Upper lobe of left lung (tissue), 6 donors: ENCODE data around the gene CHSY3. TPM values are rescaled to one million over a fixed set of nuclear protein-coding genes. Genes with fewer than 3 reads are reported as not detected.

Source experiments
- ATAC-seq, 2 donors: fragments of 200-7000 bp; cut with Tn5 transposase; one replicate each; pipeline ENCODE4 v1.9.1; 2022; ENCODE audit warnings: mild to moderate bottlenecking in 2 of 2, moderate library complexity in 2 of 2; ENCODE audit not compliant: low FRiP score in 2 of 2
- DNase-seq, 2 donors: peaks; one replicate each; pipeline ENCODE4 v3.0.0-alpha.2; 2019 to 2020
- H3K27ac ChIP-seq, 4 donors: fragments of 200-600 bp; sonication (generic); one replicate each; pipeline ENCODE4 v1.5.1; 2016 to 2019
- H3K27me3 ChIP-seq, 4 donors: fragments of 200-600 bp; sonication (generic); one replicate each; pipeline ENCODE4 v1.5.1; 2017 to 2019
- H3K36me3 ChIP-seq, 4 donors: fragments of 200-600 bp; sonication (generic); one replicate each; pipeline ENCODE4 v1.5.1; 2016 to 2019
- H3K4me1 ChIP-seq, 4 donors: fragments of 200-600 bp; sonication (generic); one replicate each; pipeline ENCODE4 v1.5.1; 2018 to 2019
- H3K4me3 ChIP-seq, 4 donors: fragments of 200-600 bp; sonication (generic); one replicate each; pipeline ENCODE4 v1.5.1; 2017 to 2019; ENCODE audit warnings: mild to moderate bottlenecking in 2 of 4, moderate library complexity in 1 of 4
- H3K9me3 ChIP-seq, 4 donors: fragments of 200-600 bp; sonication (generic); one replicate each; pipeline ENCODE4 v1.5.1; 2018 to 2019
- CTCF ChIP-seq, 6 experiments: fragments of 450-650 bp in 4 of 6; fragments of 200-600 bp in 2 of 6; sonication (generic) in 2 of 6; IDR thresholded peaks; one replicate each; pipeline ENCODE4 v1.5.1; 2016 to 2019; ENCODE audit warnings: antibody characterized with exemption in 6 of 6
- EP300 ChIP-seq, 4 donors: sonication (generic); formaldehyde crosslinking; IDR thresholded peaks; one replicate each; pipeline ENCODE4 v1.5.1; 2017; ENCODE audit warnings: antibody characterized with exemption in 4 of 4, control low read depth in 2 of 4
- POLR2A ChIP-seq, 4 donors: fragments of 450-650 bp; IDR thresholded peaks; one replicate each; pipeline ENCODE4 v1.5.1; 2016 to 2017; ENCODE audit warnings: antibody characterized with exemption in 4 of 4, mild to moderate bottlenecking in 2 of 4
- POLR2AphosphoS5 ChIP-seq, 2 donors: sonication (generic); formaldehyde crosslinking; IDR thresholded peaks; one replicate each; pipeline ENCODE4 v1.5.1; 2017; ENCODE audit warnings: antibody characterized with exemption in 2 of 2
- WGBS, 2 donors: methylation state at CpG; one replicate each; pipeline ENCODE4 v1.1.5; 2017 to 2018; 5-methylcytosine and 5-hydroxymethylcytosine counted together
- total RNA-seq, 6 donors: library from RNA; depleted of rRNA in 4 of 6; stranded (reverse); fragments of >200 nt in 4 of 6; gene quantifications; one replicate each; pipeline versions ENCODE4 v1.1.0 to v1.2.1, GENCODE V29; 2016 to 2021
- donor health status: DM: no; HTN: no; CAD: no; lungs with moderate emphysema.
- donor health status: DM: no; HTN: yes; CAD: no; lungs with severe emphysema.

CHSY3 gene
- total RNA-seq, 6 donors from 2014 or later: 3.1 to 7.5 (median 6.3) TPM

GRCh38 chr5:129938077-129938476, 33.8 kb downstream of the CHSY3 start:
- H3K27me3 ChIP-seq: no peaks in the 10 kb centered on the region
- TF ChIP-seq POLR2A (IDR thresholded peaks at IDR 0.05) (no peak), CTCF (IDR thresholded peaks at IDR 0.05) (no peak), POLR2AphosphoS5 (IDR thresholded peaks at IDR 0.05) (no peak), EP300 (IDR thresholded peaks at IDR 0.05) (no peak)
- DNase-seq (no peak), ATAC-seq (no peak)
- H3K9me3 ChIP-seq: peaks cover 0 to 19% (median 7%) of the 10 kb centered on the region in 4 donors
- no peak overlapping the region for H3K27ac ChIP-seq
- no peaks in the 10 kb centered on the region for H3K4me1 ChIP-seq
- whole genome bisulfite sequencing, 2 donors: 98 to 100% methylated on average over 1 to 3 of the region's 3 CpGs
- H3K4me3 ChIP-seq: no peak overlapping the region
- no peaks in the 10 kb centered on the region for H3K36me3 ChIP-seq

DNA sequence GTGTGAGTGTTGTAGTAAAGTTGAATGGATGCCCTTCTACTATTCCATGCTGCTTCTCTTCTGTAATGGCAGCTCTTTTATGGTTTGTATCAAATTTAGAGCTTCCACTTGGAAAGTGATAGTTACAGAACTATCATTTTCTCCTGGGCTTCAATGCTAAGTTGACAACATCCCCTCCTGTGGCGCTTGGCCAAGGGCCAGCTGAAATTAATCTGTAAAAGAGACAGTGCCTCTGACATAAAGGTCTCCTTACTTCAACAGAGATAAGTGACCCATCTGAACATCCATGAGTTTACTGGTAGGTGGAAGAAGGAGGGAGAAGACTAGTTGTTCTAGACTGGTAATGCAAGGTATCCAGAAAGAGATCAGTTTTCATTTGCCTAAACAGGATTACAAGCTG, 39.7 kb downstream of the CHSY3 start:
- Histone ChIP-seq H3K36me3 (no peaks in the 10 kb centered on the region), H3K27ac (no peak overlapping the region), H3K4me1 (no peaks in the 10 kb centered on the region), H3K4me3 (no peak overlapping the region), H3K9me3 (peaks cover 0 to under 1% (median 0%) of the 10 kb centered on the region in 4 donors), H3K27me3 (no peaks in the 10 kb centered on the region)
- no peak for ATAC-seq
- DNase-seq: no peak
- WGBS, 2 donors: 38 to 78% methylated on average over 1 of the region's 1 CpG
- TF ChIP-seq POLR2A (IDR thresholded peaks at IDR 0.05): no peak
- no peak for TF ChIP-seq EP300 (IDR thresholded peaks at IDR 0.05)
- no peak for TF ChIP-seq POLR2AphosphoS5 (IDR thresholded peaks at IDR 0.05)
- TF ChIP-seq CTCF (IDR thresholded peaks at IDR 0.05): no peak

DNA sequence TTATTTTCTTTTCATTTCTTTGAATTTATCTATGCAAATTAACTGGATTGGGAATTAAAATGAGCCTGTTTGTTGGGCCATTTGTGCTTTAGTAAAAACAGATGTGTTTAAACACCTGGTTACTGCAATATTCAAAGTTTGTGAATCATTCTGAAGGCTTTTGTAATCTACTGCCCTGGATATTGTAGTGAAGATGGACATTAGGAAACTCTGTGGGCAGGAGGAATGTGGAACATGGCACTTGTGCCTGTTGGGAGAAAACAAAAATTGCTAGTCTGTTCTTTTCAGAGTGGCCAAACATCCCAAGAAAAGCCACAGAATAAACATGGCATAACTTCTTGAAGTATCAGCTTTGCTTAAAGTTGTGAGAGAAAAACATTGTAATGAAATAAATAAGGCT, 40.8 kb downstream of the CHSY3 start:
- no peaks in the 10 kb centered on the region for H3K27me3 ChIP-seq
- no peaks in the 10 kb centered on the region for H3K36me3 ChIP-seq
- no peak overlapping the region for H3K27ac ChIP-seq
- TF ChIP-seq POLR2AphosphoS5 (IDR thresholded peaks at IDR 0.05) (no peak), CTCF (IDR thresholded peaks at IDR 0.05) (no peak)
- DNase-seq: no peak
- no peak for ATAC-seq
- H3K4me1 ChIP-seq: no peaks in the 10 kb centered on the region
- no peak overlapping the region for H3K4me3 ChIP-seq
- no peaks in the 10 kb centered on the region for H3K9me3 ChIP-seq

DNA sequence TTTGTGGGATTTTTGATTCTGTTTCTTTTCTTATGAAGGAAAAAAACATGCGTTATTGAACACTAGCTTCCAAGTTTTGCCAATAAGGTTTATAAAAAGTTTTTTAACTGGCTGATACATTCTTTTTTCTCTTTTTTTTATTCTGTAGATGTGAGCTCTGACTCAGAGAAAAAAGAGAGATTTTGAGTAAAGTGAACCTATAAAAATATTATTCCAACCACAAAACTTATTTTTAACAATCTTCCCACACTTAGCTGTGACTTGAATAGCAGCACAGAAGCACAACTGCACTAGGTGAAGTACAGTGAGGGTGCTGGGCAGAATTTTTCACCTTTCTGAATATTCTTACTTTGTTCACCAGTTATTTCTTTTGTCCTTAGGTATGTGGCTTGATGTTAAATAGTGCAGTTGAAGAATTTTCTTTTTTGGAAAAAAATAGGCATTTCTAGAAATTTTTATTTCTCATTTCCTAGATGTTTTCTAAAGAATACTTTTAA, 41.6 kb downstream of the CHSY3 start:
- no peak for TF ChIP-seq CTCF (IDR thresholded peaks at IDR 0.05)
- TF ChIP-seq POLR2A (IDR thresholded peaks at IDR 0.05): no peak
- TF ChIP-seq POLR2AphosphoS5 (IDR thresholded peaks at IDR 0.05): no peak
- H3K27me3 ChIP-seq: no peaks in the 10 kb centered on the region
- no peak overlapping the region for H3K27ac ChIP-seq
- H3K4me3 ChIP-seq: no peak overlapping the region
- no peak for DNase-seq
- H3K4me1 ChIP-seq: no peaks in the 10 kb centered on the region
- WGBS, 2 donors: 94 to 97% methylated on average over 1 of the region's 1 CpG
- no peaks in the 10 kb centered on the region for H3K9me3 ChIP-seq
- no peaks in the 10 kb centered on the region for H3K36me3 ChIP-seq
- no peak for ATAC-seq

- TF ChIP-seq POLR2A (IDR thresholded peaks at IDR 0.05) (no peak), CTCF (IDR thresholded peaks at IDR 0.05) (no peak), POLR2AphosphoS5 (IDR thresholded peaks at IDR 0.05) (no peak), EP300 (IDR thresholded peaks at IDR 0.05) (no peak)
- DNase-seq (no peak), ATAC-seq (no peak)
- Histone ChIP-seq H3K27ac (no peak overlapping the region), H3K4me1 (no peaks in the 10 kb centered on the region), H3K9me3 (peaks cover 0 to 3% (median 0%) of the 10 kb centered on the region in 4 donors), H3K27me3 (no peaks in the 10 kb centered on the region), H3K36me3 (no peaks in the 10 kb centered on the region), H3K4me3 (no peak overlapping the region)
- 43 to 51% methylated on average over 2 of the region's 2 CpGs for WGBS, 2 donors
Observed at GRCh38 chr5:129951039-129951438, 46.8 kb downstream of the CHSY3 start.
